Choroid plexus epithelial cell (primary cell): ENCODE measurements around the gene PHF2.

Experiments used
- DNase-seq: peaks from one replicate; pipeline ENCODE4 v3.0.0-alpha.2; 2010; ENCODE audit warnings: low read depth
- H3K4me3 ChIP-seq: 2 replicates; pipeline ENCODE4 v1.5.1; 2011; ENCODE audit warnings: low read depth, mild to moderate bottlenecking, control low read depth, low read length, moderate library complexity
- TF ChIP-seq, protein P1 (sequence below): conservative IDR thresholded peaks from 2 replicates; pipeline ENCODE4 v1.5.1; 2011; ENCODE audit warnings: low read depth, mild to moderate bottlenecking, control low read depth, inconsistent platforms, low read length, moderate library complexity

The PHF2 gene

DNA sequence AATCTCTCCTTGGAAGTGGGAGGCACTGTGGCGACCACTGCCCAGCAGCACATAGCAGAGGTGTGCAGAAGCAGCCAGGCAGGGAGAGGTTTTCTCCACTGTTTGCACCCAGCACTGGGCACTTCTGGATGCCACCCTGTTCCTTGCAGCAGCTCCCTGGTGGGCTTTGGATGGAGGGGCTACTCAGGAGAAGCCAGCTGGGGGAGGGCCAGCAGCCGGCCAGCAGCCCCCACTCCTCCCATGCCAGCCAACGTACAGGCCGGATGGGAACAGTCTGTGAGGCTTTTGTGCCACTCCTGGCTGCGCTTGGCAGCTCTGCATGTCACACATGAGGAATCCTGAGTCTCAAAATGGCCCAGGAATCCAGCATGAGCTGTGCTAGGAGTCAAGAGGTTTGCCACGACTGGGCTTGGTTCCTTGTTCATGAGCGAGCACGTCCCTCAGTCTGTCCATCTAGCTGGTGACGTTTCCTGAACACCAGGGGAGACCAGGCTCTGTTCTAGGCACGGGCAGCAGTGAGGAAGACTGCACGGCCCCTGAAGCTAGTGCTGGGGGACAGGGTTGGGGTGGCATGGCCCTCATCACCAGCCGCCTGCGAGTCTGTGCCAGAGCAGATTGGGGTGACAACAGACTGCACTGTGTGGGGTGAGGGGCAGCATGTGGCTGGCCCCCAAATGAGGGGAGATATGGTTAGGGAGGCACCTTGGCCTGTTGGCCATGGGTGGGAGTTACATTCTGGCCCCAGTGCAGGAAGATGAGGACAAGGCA, 10.1 kb downstream of the PHF2 start:
- no peak overlapping the region for H3K4me3 ChIP-seq
- TF ChIP-seq, protein P1, sequence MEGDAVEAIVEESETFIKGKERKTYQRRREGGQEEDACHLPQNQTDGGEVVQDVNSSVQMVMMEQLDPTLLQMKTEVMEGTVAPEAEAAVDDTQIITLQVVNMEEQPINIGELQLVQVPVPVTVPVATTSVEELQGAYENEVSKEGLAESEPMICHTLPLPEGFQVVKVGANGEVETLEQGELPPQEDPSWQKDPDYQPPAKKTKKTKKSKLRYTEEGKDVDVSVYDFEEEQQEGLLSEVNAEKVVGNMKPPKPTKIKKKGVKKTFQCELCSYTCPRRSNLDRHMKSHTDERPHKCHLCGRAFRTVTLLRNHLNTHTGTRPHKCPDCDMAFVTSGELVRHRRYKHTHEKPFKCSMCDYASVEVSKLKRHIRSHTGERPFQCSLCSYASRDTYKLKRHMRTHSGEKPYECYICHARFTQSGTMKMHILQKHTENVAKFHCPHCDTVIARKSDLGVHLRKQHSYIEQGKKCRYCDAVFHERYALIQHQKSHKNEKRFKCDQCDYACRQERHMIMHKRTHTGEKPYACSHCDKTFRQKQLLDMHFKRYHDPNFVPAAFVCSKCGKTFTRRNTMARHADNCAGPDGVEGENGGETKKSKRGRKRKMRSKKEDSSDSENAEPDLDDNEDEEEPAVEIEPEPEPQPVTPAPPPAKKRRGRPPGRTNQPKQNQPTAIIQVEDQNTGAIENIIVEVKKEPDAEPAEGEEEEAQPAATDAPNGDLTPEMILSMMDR = no peak
- DNase-seq = no peak

DNA sequence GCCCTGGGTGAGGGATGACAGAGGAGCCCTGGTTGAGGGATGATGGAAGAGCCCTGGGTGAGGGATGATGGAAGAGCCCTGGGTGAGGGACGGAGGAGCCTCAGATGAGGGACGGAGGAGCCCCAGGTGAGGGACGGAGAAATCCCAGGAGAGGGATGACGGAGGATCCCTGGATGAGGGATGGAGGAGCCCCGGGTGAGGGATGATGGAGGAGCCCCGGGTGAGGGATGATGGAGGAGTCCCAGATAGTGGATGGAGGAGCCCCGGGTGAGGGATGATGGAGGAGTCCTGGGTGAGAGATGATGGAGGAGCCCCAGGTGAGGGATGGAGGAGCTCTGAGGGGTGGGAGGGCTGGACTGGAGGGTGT, 10.9 kb downstream of the PHF2 start:
- DNase-seq = no peak
- H3K4me3 ChIP-seq = no peak overlapping the region
- TF ChIP-seq, protein P1 = no peak

DNA sequence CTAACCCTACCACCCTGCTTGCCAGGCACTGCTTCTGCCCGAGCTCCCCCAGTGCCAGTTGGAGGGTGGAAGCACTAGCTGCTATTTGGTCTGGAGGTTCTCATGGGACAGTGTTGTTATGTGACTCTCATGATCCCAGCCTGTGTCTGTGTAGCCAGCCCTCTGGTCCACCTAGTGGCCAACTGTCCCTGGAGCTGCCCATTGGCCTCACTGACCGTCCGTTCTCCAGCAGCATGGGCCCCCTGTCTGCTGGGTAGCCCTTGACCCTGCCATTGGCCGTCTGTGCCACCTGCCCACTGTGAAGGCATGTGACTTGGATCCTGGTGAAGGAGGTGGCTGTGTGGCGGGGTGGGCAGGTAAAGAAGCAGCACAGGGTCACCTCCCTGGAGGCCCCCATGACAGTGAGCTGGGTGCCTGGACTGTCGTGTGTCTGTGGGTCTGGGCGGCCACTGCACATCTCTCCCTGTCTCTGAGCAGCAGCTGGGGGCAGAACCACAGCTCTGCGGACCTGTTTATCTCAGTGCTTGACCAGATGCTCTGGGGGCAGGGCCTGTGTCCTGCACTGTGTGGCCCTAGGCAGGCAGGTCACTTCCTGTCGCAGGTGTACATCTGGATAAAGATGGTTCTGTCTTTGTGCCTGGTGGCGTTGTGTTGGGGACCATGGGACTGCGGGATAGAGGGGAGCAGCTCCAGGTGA, 11.4 kb downstream of the PHF2 start:
- TF ChIP-seq, protein P1 = peak; percentile 34
- DNase-seq = no peak
- no peak overlapping the region for H3K4me3 ChIP-seq

- DNase-seq = no peak
- H3K4me3 ChIP-seq = no peak overlapping the region
- TF ChIP-seq, protein P1 = no peak
Measured at GRCh38 chr9:93588641-93589609, 12.5 kb downstream of the PHF2 start.

- TF ChIP-seq, protein P1 = no peak
- peak overlapping the region; percentile 13 for H3K4me3 ChIP-seq
- peak; percentile 65 for DNase-seq
Measured at GRCh38 chr9:93589688-93590087, 13.3 kb downstream of the PHF2 start.

- no peak for DNase-seq
- TF ChIP-seq, protein P1 = no peak
- H3K4me3 ChIP-seq = no peak overlapping the region
Measured at GRCh38 chr9:93590609-93591234, 14.3 kb downstream of the PHF2 start.
